ENCODE results near the gene TUBB4A.
A peak's percentile ranks its signal among the peaks of the same experiment; 100 is the strongest.

The TUBB4A gene

DNA sequence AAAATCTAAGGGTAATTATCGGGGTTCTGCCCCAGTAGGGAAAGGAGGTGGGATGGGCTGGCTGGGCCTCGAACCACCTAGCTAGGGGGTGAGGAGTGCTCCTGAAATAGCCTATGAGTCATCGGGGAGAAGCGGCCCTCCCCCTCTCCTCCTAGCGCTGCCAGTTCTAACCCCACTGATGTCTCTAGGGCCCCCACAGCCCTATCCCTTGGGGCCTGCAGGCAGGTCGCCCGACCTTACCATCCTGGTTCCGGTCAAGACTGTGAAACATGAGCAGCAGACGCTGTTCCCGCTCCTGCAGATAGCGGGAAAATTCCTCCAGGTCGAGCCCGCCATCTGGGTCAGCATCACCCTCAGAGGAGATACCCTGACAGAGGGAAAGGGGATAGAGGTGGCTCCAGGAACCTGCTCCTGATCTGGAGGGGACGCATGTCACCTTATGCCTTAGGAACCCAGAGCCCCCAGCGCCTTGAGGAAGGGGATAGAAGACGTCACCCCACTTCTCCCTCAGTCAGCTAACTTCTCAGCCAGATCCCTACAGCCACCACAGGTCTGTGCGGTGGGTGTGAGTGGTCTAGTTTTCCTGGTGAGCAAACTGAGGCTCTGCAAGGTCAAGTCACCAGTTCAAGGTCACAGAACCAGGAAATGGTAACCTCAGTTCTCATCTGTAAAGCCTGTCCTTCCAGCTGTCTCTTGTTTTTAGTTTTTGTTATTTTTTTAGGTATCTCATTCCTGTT, 44.0 kb downstream of the TUBB4A start:
- TF ChIP-seq, protein P1, sequence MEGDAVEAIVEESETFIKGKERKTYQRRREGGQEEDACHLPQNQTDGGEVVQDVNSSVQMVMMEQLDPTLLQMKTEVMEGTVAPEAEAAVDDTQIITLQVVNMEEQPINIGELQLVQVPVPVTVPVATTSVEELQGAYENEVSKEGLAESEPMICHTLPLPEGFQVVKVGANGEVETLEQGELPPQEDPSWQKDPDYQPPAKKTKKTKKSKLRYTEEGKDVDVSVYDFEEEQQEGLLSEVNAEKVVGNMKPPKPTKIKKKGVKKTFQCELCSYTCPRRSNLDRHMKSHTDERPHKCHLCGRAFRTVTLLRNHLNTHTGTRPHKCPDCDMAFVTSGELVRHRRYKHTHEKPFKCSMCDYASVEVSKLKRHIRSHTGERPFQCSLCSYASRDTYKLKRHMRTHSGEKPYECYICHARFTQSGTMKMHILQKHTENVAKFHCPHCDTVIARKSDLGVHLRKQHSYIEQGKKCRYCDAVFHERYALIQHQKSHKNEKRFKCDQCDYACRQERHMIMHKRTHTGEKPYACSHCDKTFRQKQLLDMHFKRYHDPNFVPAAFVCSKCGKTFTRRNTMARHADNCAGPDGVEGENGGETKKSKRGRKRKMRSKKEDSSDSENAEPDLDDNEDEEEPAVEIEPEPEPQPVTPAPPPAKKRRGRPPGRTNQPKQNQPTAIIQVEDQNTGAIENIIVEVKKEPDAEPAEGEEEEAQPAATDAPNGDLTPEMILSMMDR (IDR thresholded peaks at IDR 0.05; ENCODE audit: borderline replicate concordance, insufficient read depth, low read depth, low read length): no peak
- H3K4me3 ChIP-seq (ENCODE audit: low read depth, low read length): peak overlapping the region; percentile 92

DNA sequence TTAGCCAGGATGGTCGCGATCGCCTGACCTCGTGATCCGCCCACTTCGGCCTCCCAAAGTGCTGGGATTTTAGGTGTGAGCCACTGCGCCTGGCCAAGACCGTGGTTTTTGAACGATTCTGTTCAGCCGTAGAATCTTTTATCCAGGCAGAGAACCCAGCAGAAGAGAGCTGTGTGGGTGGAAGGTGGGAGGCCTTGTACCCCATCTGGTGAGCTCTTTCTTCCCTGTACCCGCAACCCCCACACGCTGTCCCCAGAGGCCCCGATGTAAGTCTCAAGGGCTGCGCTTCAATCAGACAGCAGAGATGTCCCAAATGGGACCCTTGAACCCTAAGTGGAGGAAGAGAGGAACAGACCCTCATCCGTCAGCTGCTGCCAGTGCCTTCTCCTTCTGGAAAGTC, 46.2 kb downstream of the TUBB4A start:
- H3K4me3 ChIP-seq (ENCODE audit: low read depth, low read length): no peak overlapping the region
- TF ChIP-seq, protein P1 (IDR thresholded peaks at IDR 0.05; ENCODE audit: borderline replicate concordance, insufficient read depth, low read depth, low read length): no peak

DNA sequence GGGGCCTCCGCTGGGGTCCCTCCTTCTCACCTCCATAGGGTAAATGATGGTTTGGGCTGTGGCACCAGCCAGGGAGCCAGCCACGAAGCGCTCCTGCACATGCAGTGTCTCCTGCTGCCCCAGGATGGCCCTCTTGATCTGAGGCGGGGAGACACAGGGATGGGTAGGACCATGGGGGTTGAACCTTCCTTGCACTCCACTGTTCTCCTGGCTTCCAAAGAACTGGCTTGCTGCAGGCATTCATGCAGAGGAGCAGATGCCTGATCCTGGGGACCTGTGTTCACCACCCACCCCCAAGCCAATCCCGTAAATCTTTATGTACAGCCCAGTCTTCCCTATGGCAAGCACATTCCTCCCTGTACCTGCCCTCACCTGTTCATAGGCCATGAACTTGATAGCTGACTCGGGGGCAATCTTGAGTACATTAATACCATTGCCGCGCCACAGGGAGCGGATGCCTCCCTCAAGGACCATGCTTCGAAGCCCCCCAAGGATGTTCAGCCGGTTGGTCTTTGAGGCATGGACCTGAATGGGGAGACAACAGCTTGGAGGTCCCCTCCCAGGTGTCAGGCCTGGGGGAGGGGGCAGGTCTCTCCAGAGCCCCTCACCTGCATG, 48.1 kb downstream of the TUBB4A start:
- TF ChIP-seq, protein P1 (IDR thresholded peaks at IDR 0.05; ENCODE audit: borderline replicate concordance, insufficient read depth, low read depth, low read length): no peak
- no peak overlapping the region for H3K4me3 ChIP-seq (ENCODE audit: low read depth, low read length)

DNA sequence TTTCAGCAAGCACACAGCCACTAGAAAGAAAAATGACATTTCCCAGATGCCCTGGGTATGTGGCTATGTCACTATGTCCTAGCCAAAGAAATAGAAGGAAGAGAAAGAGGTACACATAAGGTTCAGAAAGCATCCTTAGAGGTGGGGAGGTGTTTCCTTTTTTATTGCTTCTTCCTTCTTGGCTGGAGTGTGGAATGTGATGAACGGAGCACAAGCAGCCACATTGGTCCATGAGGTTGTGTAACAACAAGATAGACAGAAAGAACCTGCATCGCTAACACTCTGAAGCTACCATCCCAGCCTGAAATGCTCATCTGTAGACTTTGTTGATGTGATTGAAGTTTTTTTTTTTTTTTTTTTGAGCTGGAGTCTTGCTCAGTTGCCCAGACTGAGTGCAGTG, 49.2 kb downstream of the TUBB4A start:
- TF ChIP-seq, protein P1 (IDR thresholded peaks at IDR 0.05; ENCODE audit: borderline replicate concordance, insufficient read depth, low read depth, low read length): no peak

DNA sequence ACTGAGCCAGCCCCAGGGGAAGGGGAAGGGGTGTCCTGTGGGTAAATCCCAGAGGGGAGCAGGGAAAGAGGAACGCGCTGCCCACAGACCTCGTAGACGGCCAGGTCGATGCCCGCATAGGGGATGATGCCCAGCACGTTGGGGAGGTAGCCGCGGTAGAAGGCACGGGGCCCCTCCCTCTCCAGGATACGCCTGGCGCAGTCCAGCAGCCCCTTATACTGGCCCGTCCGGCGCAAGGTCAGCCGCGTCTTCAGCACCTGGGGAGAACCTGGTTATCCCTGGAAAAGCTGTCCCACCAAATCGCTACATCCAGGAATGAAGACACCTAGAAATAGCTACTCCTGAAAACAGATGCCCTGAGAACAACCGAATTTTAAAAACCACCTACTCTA, 49.9 kb downstream of the TUBB4A start:
- TF ChIP-seq, protein P1 (IDR thresholded peaks at IDR 0.05; ENCODE audit: borderline replicate concordance, insufficient read depth, low read depth, low read length): no peak
- no peak overlapping the region for H3K4me3 ChIP-seq (ENCODE audit: low read depth, low read length)

More for the DNA sequence above, 49.2 kb downstream of the TUBB4A start:
- no peak overlapping the region for H3K4me3 ChIP-seq (ENCODE audit: low read depth, low read length)

DNA sequence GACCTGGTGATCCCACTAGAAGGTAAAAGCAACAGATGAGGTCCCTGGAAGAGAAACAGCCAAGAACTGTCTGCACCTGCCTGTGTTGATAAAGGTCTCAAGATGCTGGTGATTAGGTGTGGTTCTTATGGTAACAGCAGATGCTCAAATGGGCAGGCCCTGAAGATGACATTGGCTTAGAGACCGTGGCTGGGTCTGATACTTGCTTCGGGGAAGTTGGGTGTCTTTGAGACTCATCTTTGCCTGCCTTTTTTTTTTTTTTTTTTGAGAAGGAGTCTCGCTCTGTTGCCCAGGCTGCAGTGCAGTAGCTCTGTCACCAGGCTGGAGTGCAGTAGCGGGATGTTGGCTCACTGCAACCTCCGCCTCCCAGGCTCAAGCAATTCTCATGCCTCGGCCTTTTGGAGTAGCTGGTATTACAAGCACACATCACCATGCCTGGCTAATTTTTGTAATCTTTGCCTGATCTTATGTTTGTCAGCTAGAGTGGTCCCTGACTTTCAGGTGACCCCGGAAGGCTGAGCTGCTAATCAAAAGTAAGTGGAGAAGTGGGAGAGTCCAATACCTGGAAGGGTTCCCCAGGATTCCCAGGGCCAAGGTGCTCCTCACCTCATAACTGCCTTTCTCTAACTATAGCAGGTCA, 50.4 kb downstream of the TUBB4A start:
- TF ChIP-seq, protein P1 (IDR thresholded peaks at IDR 0.05; ENCODE audit: borderline replicate concordance, insufficient read depth, low read depth, low read length): no peak
- no peak overlapping the region for H3K4me3 ChIP-seq (ENCODE audit: low read depth, low read length)
